Measurements from ENCODE around the gene TMEM132A. TPM values are rescaled to one million over a fixed set of nuclear protein-coding genes. Genes with fewer than 3 reads are reported as not detected.

The TMEM132A gene
- total RNA-seq, 4 donors from 2014 or later = 1.8 to 7.0 (median 3.5) TPM

DNA sequence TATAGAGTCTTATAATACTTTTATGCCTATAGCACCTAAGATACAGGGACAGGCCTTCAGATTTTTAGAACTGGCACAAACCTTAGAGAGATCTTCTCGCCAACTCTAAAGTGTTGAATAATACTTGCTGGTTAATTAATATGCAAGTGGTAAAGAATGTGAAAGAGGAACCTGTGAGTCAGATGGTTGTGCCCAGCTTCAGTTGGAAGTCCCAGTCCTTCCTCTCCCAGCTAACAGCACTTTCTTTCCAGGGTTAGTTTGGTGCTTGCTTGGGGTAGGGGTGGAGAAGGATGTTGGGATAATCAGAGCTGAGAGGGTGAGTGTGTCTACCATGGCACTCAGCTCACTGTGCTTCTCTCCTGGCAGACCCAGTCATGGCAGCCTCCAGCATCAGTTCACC, 4.9 kb upstream of the TMEM132A start:
- Histone ChIP-seq H3K27me3 (peaks cover 5% of the 10 kb centered on the region), H3K36me3 (peaks cover 0 to 29% (median 13%) of the 10 kb centered on the region in 4 donors), H3K27ac (no peak overlapping the region), H3K4me3 (no peak overlapping the region), H3K9me3 (no peaks in the 10 kb centered on the region), H3K4me1 (peaks cover 10 to 37% (median 20%) of the 10 kb centered on the region in 4 donors)
- 85 to 100% methylated on average over 1 of the region's 1 CpG for WGBS, 2 donors (ENCODE audit: low coverage in 1 of 2)
- no peak for DNase-seq
- TF ChIP-seq POLR2AphosphoS5 (IDR thresholded peaks at IDR 0.05) = no peak
- no peak for TF ChIP-seq POLR2A (IDR thresholded peaks at IDR 0.05)
- TF ChIP-seq EP300 (IDR thresholded peaks at IDR 0.05; ENCODE audit: low read depth) = no peak
- TF ChIP-seq, protein P1, sequence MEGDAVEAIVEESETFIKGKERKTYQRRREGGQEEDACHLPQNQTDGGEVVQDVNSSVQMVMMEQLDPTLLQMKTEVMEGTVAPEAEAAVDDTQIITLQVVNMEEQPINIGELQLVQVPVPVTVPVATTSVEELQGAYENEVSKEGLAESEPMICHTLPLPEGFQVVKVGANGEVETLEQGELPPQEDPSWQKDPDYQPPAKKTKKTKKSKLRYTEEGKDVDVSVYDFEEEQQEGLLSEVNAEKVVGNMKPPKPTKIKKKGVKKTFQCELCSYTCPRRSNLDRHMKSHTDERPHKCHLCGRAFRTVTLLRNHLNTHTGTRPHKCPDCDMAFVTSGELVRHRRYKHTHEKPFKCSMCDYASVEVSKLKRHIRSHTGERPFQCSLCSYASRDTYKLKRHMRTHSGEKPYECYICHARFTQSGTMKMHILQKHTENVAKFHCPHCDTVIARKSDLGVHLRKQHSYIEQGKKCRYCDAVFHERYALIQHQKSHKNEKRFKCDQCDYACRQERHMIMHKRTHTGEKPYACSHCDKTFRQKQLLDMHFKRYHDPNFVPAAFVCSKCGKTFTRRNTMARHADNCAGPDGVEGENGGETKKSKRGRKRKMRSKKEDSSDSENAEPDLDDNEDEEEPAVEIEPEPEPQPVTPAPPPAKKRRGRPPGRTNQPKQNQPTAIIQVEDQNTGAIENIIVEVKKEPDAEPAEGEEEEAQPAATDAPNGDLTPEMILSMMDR (IDR thresholded peaks at IDR 0.05) = no peak
- intact Hi-C loops (cut with DNase I; ENCODE audit: low total_unique reads) (no loop called here), in situ Hi-C loops (cut with MboI; ENCODE audit: low pct_ligation_motif_present in 1 of 4, low pct_unique_long_range_greater_than_20kb in 1 of 4, low sequenced_read_pairs in 3 of 4) (no loop called here)

DNA sequence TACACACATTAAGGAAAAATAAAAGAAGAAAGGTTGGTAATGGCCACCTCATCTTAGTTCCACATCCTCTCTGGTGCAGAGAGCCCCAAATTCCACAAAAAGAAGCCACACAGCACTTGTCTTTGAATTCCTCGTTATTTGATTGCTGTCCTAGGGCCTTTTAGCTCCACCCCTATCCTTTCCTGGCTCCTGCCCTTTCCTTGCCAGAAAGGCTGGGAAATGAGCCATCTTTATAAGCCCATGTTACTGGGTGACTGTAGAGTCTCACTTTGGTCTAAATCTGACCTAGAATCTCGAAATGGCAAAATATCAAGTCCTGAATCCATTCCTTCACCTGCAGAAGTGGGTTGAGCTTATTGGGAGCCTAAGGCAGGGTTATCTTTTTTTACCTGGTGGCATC, 4.3 kb upstream of the TMEM132A start:
- 40 to 71% methylated on average over 1 to 2 of the region's 2 CpGs for whole genome bisulfite sequencing, 2 donors (ENCODE audit: low coverage in 1 of 2)
- intact Hi-C loops (cut with DNase I; ENCODE audit: low total_unique reads) = no loop called here
- in situ Hi-C loops (cut with MboI; ENCODE audit: low pct_ligation_motif_present in 1 of 4, low pct_unique_long_range_greater_than_20kb in 1 of 4, low sequenced_read_pairs in 3 of 4) = no loop called here
- H3K4me1 ChIP-seq = peaks cover 14 to 40% (median 21%) of the 10 kb centered on the region in 4 donors
- H3K9me3 ChIP-seq = no peaks in the 10 kb centered on the region
- no peak overlapping the region for H3K4me3 ChIP-seq
- peaks cover 0 to 29% (median 13%) of the 10 kb centered on the region in 4 donors for H3K36me3 ChIP-seq
- DNase-seq = no peak
- peaks cover 11% of the 10 kb centered on the region for H3K27me3 ChIP-seq
- TF ChIP-seq EP300 (IDR thresholded peaks at IDR 0.05; ENCODE audit: low read depth) (no peak), POLR2AphosphoS5 (IDR thresholded peaks at IDR 0.05) (no peak), POLR2A (IDR thresholded peaks at IDR 0.05) (no peak)
- TF ChIP-seq, protein P1 (IDR thresholded peaks at IDR 0.05) = no peak
- no peak overlapping the region for H3K27ac ChIP-seq

DNA sequence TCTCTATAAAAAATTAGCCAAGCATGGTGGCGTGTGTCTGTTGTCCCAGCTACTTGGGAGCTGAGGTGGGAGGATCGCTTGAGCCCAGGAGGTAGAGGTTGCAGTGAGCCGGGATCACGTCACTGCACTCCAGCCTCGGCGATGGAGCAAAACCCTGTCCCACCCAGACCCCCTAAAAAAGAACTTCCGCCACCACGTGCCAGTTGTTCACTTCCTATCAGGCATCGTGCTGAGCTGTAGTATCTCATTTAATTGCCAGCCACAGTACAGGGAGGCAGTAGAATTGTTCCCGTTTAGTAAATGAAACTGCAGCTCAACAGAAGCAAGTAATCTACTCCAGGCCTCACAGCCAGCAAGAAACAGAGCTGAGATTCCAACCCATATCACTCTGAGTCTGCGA, 3.0 kb upstream of the TMEM132A start:
- intact Hi-C loops (cut with DNase I; ENCODE audit: low total_unique reads) = no loop called here
- no peak for DNase-seq
- in situ Hi-C loops (cut with MboI; ENCODE audit: low pct_ligation_motif_present in 1 of 4, low pct_unique_long_range_greater_than_20kb in 1 of 4, low sequenced_read_pairs in 3 of 4) = no loop called here
- Histone ChIP-seq H3K27me3 (peaks cover 18% of the 10 kb centered on the region), H3K4me3 (no peak overlapping the region), H3K27ac (no peak overlapping the region), H3K4me1 (peaks cover 16 to 29% (median 19%) of the 10 kb centered on the region in 4 donors), H3K9me3 (no peaks in the 10 kb centered on the region), H3K36me3 (peaks cover 0 to 29% (median 13%) of the 10 kb centered on the region in 4 donors)
- 95 to 100% methylated on average over 2 to 11 of the region's 11 CpGs for WGBS, 2 donors (ENCODE audit: low coverage in 1 of 2)
- TF ChIP-seq POLR2AphosphoS5 (IDR thresholded peaks at IDR 0.05) = no peak
- no peak for TF ChIP-seq POLR2A (IDR thresholded peaks at IDR 0.05)
- TF ChIP-seq EP300 (IDR thresholded peaks at IDR 0.05; ENCODE audit: low read depth) = no peak
- TF ChIP-seq, protein P1 (IDR thresholded peaks at IDR 0.05) = no peak

DNA sequence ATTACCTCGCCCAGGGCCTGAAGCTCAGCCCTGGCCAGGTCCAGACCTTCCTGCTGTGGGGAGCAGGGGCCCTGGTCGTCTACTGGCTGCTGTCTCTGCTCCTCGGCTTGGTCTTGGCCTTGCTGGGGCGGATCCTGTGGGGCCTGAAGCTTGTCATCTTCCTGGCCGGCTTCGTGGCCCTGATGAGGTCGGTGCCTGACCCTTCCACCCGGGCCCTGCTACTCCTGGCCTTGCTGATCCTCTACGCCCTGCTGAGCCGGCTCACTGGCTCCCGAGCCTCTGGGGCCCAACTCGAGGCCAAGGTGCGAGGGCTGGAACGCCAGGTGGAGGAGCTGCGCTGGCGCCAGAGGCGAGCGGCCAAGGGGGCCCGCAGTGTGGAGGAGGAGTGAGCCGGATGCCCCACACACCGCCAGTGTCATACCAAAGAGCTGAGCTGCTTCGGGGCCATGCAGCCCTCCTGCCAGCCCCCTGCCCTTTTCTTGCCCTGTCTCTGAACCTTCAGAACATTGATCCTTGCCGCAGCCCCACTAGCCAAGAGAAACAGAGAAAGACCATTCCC, 2.4 kb upstream of the TMEM132A start:
- Histone ChIP-seq H3K27me3 (peaks cover 22% of the 10 kb centered on the region), H3K4me1 (peaks cover 16 to 23% (median 19%) of the 10 kb centered on the region in 4 donors), H3K9me3 (no peaks in the 10 kb centered on the region), H3K27ac (no peak overlapping the region), H3K36me3 (peaks cover 0 to 29% (median 13%) of the 10 kb centered on the region in 4 donors), H3K4me3 (no peak overlapping the region)
- 87 to 100% methylated on average over 1 to 22 of the region's 23 CpGs for WGBS, 2 donors (ENCODE audit: low coverage in 1 of 2)
- in situ Hi-C loops (cut with MboI; ENCODE audit: low pct_ligation_motif_present in 1 of 4, low pct_unique_long_range_greater_than_20kb in 1 of 4, low sequenced_read_pairs in 3 of 4) = no loop called here
- intact Hi-C loops (cut with DNase I; ENCODE audit: low total_unique reads) = no loop called here
- DNase-seq = no peak
- no peak for TF ChIP-seq POLR2A (IDR thresholded peaks at IDR 0.05)
- TF ChIP-seq EP300 (IDR thresholded peaks at IDR 0.05; ENCODE audit: low read depth) = no peak
- no peak for TF ChIP-seq POLR2AphosphoS5 (IDR thresholded peaks at IDR 0.05)
- TF ChIP-seq, protein P1 (IDR thresholded peaks at IDR 0.05) = no peak

All from transverse colon (tissue), 4 donors.